ENCODE results near the gene HELZ2. TPM values are rescaled to one million over a fixed set of nuclear protein-coding genes. Genes with fewer than 3 reads are reported as not detected.

Gene HELZ2
- total RNA-seq, 2 experiments from 2014 or later = 99.1 to 102 TPM

GRCh38 chr20:63543733-63544132 is 30.3 kb downstream of the HELZ2 start:
- Mint-ChIP-seq H3K9me3 (ENCODE audit: insufficient read depth) (no peaks in the 10 kb centered on the region), H3K36me3 (ENCODE audit: low read depth) (no peaks in the 10 kb centered on the region), H3K27me3 (ENCODE audit: low read depth) (peaks cover 6% of the 10 kb centered on the region), H3K4me1 (ENCODE audit: low read depth) (peaks cover 2% of the 10 kb centered on the region), H3K27ac (no peak overlapping the region), H3K4me3 (no peak overlapping the region)
- no peak for ATAC-seq
- POLR2A ChIA-PET = no interaction called here
- CTCF ChIA-PET = interaction anchor here (0.6 kb wide), 1 partner anchor 102 kb away, joined by 3 read pairs; no protein-coding TSS in a partner anchor
- no peak for DNase-seq

GRCh38 chr20:63543131-63543530 is 30.9 kb downstream of the HELZ2 start:
- peaks cover 3% of the 10 kb centered on the region for H3K27me3 Mint-ChIP-seq (ENCODE audit: low read depth)
- no peak overlapping the region for H3K27ac Mint-ChIP-seq
- ATAC-seq (no peak), DNase-seq (no peak)
- no peaks in the 10 kb centered on the region for H3K36me3 Mint-ChIP-seq (ENCODE audit: low read depth)
- POLR2A ChIA-PET = no interaction called here
- H3K4me3 Mint-ChIP-seq = no peak overlapping the region
- H3K9me3 Mint-ChIP-seq (ENCODE audit: insufficient read depth) = no peaks in the 10 kb centered on the region
- CTCF ChIA-PET = no interaction called here
- peaks cover 6% of the 10 kb centered on the region for H3K4me1 Mint-ChIP-seq (ENCODE audit: low read depth)

GRCh38 chr20:63542696-63543095 is 31.3 kb downstream of the HELZ2 start:
- Mint-ChIP-seq H3K36me3 (ENCODE audit: low read depth) (no peaks in the 10 kb centered on the region), H3K9me3 (ENCODE audit: insufficient read depth) (no peaks in the 10 kb centered on the region), H3K4me1 (ENCODE audit: low read depth) (peaks cover 9% of the 10 kb centered on the region), H3K4me3 (no peak overlapping the region), H3K27ac (no peak overlapping the region), H3K27me3 (ENCODE audit: low read depth) (peaks cover 3% of the 10 kb centered on the region)
- ChIA-PET POLR2A (no interaction called here), CTCF (no interaction called here)
- ATAC-seq (no peak), DNase-seq (no peak)

GRCh38 chr20:63542031-63542559 is 31.9 kb downstream of the HELZ2 start:
- peaks cover 15% of the 10 kb centered on the region for H3K4me1 Mint-ChIP-seq (ENCODE audit: low read depth)
- ChIA-PET CTCF (interaction anchor here (1.1 kb wide), 1 partner anchor 100 kb away, joined by 4 read pairs; no protein-coding TSS in a partner anchor), POLR2A (no interaction called here)
- no peaks in the 10 kb centered on the region for H3K36me3 Mint-ChIP-seq (ENCODE audit: low read depth)
- ATAC-seq = no peak
- DNase-seq = no peak
- H3K27me3 Mint-ChIP-seq (ENCODE audit: low read depth) = peaks cover 3% of the 10 kb centered on the region
- H3K9me3 Mint-ChIP-seq (ENCODE audit: insufficient read depth) = no peaks in the 10 kb centered on the region
- H3K4me3 Mint-ChIP-seq = no peak overlapping the region
- H3K27ac Mint-ChIP-seq = no peak overlapping the region

- ChIA-PET POLR2A (no interaction called here), CTCF (interaction anchor here (1.1 kb wide), 1 partner anchor 101 kb away, joined by 4 read pairs; no protein-coding TSS in a partner anchor)
- Mint-ChIP-seq H3K9me3 (ENCODE audit: insufficient read depth) (no peaks in the 10 kb centered on the region), H3K27ac (no peak overlapping the region), H3K36me3 (ENCODE audit: low read depth) (no peaks in the 10 kb centered on the region), H3K4me3 (no peak overlapping the region), H3K27me3 (ENCODE audit: low read depth) (no peaks in the 10 kb centered on the region), H3K4me1 (ENCODE audit: low read depth) (peaks cover 19% of the 10 kb centered on the region)
- ATAC-seq = no peak
- no peak for DNase-seq
Observed at GRCh38 chr20:63541371-63541770, 32.7 kb downstream of the HELZ2 start.

GRCh38 chr20:63540417-63541186 is 33.4 kb downstream of the HELZ2 start:
- POLR2A ChIA-PET = interaction anchor here (1.4 kb wide), 1 partner anchor 324 kb away, joined by 3 read pairs; the partner anchor contains the start of gene TPD52L2
- ATAC-seq (no peak), DNase-seq (no peak)
- Mint-ChIP-seq H3K4me1 (ENCODE audit: low read depth) (peaks cover 19% of the 10 kb centered on the region), H3K9me3 (ENCODE audit: insufficient read depth) (no peaks in the 10 kb centered on the region), H3K4me3 (no peak overlapping the region), H3K27me3 (ENCODE audit: low read depth) (no peaks in the 10 kb centered on the region), H3K36me3 (ENCODE audit: low read depth) (no peaks in the 10 kb centered on the region), H3K27ac (no peak overlapping the region)
- CTCF ChIA-PET = interaction anchor here (3.2 kb wide), 1 partner anchor 101 kb away, joined by 39 read pairs; no protein-coding TSS in a partner anchor

- Mint-ChIP-seq H3K4me3 (no peak overlapping the region), H3K36me3 (ENCODE audit: low read depth) (no peaks in the 10 kb centered on the region)
- POLR2A ChIA-PET = interaction anchor here (0.6 to 3.4 kb wide), 6 partner anchors 13 to 325 kb away, joined by 3 to 12 read pairs (median 3); partner anchors contain the start of genes HELZ2 and TPD52L2
Observed at GRCh38 chr20:63539441-63540370, 34.3 kb downstream of the HELZ2 start.

GRCh38 chr20:63539092-63539430 is 35.0 kb downstream of the HELZ2 start:
- H3K27ac Mint-ChIP-seq = no peak overlapping the region
- ATAC-seq = no peak

More at GRCh38 chr20:63539441-63540370, 34.3 kb downstream of the HELZ2 start:
- no peak for ATAC-seq
- H3K4me1 Mint-ChIP-seq (ENCODE audit: low read depth) = peaks cover 19% of the 10 kb centered on the region
- no peaks in the 10 kb centered on the region for H3K9me3 Mint-ChIP-seq (ENCODE audit: insufficient read depth)
- DNase-seq = no peak
- no peak overlapping the region for H3K27ac Mint-ChIP-seq
- CTCF ChIA-PET = interaction anchor here (0.9 to 3.2 kb wide), 6 partner anchors 13 to 197 kb away, joined by 3 to 39 read pairs (median 6); partner anchors contain the start of genes LIME1 and PPDPF
- no peaks in the 10 kb centered on the region for H3K27me3 Mint-ChIP-seq (ENCODE audit: low read depth)

GRCh38 chr20:63538204-63539091 is 35.6 kb downstream of the HELZ2 start:
- Mint-ChIP-seq H3K36me3 (ENCODE audit: low read depth) (no peaks in the 10 kb centered on the region), H3K27ac (peak overlapping the region; percentile 84), H3K4me3 (no peak overlapping the region), H3K9me3 (ENCODE audit: insufficient read depth) (no peaks in the 10 kb centered on the region), H3K4me1 (ENCODE audit: low read depth) (peaks cover 19% of the 10 kb centered on the region), H3K27me3 (ENCODE audit: low read depth) (no peaks in the 10 kb centered on the region)
- CTCF ChIA-PET = interaction anchor here (0.8 to 3.2 kb wide), 35 partner anchors 8 to 583 kb away, joined by 3 to 39 read pairs (median 5); partner anchors contain the start of genes C20orf204, GMEB2, HELZ2 and LIME1
- ATAC-seq = no peak
- POLR2A ChIA-PET = interaction anchor here (0.5 to 3.4 kb wide), 9 partner anchors 12 to 327 kb away, joined by 3 to 22 read pairs (median 5); partner anchors contain the start of genes PPDPF and TPD52L2
- DNase-seq = no peak

More at GRCh38 chr20:63539092-63539430, 35.0 kb downstream of the HELZ2 start:
- no peak for DNase-seq
- Mint-ChIP-seq H3K36me3 (ENCODE audit: low read depth) (no peaks in the 10 kb centered on the region), H3K4me3 (no peak overlapping the region), H3K4me1 (ENCODE audit: low read depth) (peaks cover 19% of the 10 kb centered on the region), H3K9me3 (ENCODE audit: insufficient read depth) (no peaks in the 10 kb centered on the region), H3K27me3 (ENCODE audit: low read depth) (no peaks in the 10 kb centered on the region)
- ChIA-PET POLR2A (interaction anchor here (0.6 to 3.4 kb wide), 5 partner anchors 14 to 326 kb away, joined by 3 to 12 read pairs (median 3); partner anchors contain the start of genes HELZ2 and TPD52L2), CTCF (interaction anchor here (0.9 to 3.2 kb wide), 10 partner anchors 7 to 582 kb away, joined by 3 to 39 read pairs (median 4); partner anchors contain the start of genes LIME1 and PPDPF)

- ChIA-PET CTCF (interaction anchor here (0.6 to 3.2 kb wide), 40 partner anchors 9 to 584 kb away, joined by 3 to 39 read pairs (median 4); partner anchors contain the start of genes C20orf204, GMEB2, HELZ2 and LIME1), POLR2A (interaction anchor here (0.6 to 3.4 kb wide), 12 partner anchors 13 to 718 kb away, joined by 3 to 22 read pairs (median 3); partner anchors contain the start of genes PPDPF, TPD52L2 and UCKL1)
- peak overlapping the region; percentile 84 for H3K27ac Mint-ChIP-seq
- no peaks in the 10 kb centered on the region for H3K27me3 Mint-ChIP-seq (ENCODE audit: low read depth)
- peak; percentile 93 for ATAC-seq
- no peaks in the 10 kb centered on the region for H3K36me3 Mint-ChIP-seq (ENCODE audit: low read depth)
- peak; percentile 97 for DNase-seq
- H3K9me3 Mint-ChIP-seq (ENCODE audit: insufficient read depth) = no peaks in the 10 kb centered on the region
- peak overlapping the region; percentile 63 for H3K4me3 Mint-ChIP-seq
- H3K4me1 Mint-ChIP-seq (ENCODE audit: low read depth) = peaks cover 19% of the 10 kb centered on the region
Observed at GRCh38 chr20:63537525-63538203, 36.4 kb downstream of the HELZ2 start.
